ENCODE results near the gene TSPAN18.

The TSPAN18 gene

GRCh38 chr11:44973632-44974401, 247.1 kb downstream of the TSPAN18 start:
- TF ChIP-seq EZH2phosphoT487 (IDR thresholded peaks at IDR 0.05; ENCODE audit: low read depth) (no peak), CTCF (IDR thresholded peaks at IDR 0.05; ENCODE audit: low read depth, low read length) (no peak)
- H3K9me3 ChIP-seq (ENCODE audit: insufficient read depth, low read length), result no peaks in the 10 kb centered on the region
- no peaks in the 10 kb centered on the region for H3K36me3 ChIP-seq (replicated peaks; ENCODE audit: low read depth, low read length)
- no peak overlapping the region for H3K9ac ChIP-seq (ENCODE audit: low read length)
- H3K4me3 ChIP-seq (ENCODE audit: low read length), result no peak overlapping the region
- H3K4me1 ChIP-seq (ENCODE audit: low read length), result no peaks in the 10 kb centered on the region
- H3K79me2 ChIP-seq (ENCODE audit: low read length), result no peaks in the 10 kb centered on the region
- no peak overlapping the region for H3K4me2 ChIP-seq (ENCODE audit: low read length)
- no peak overlapping the region for H3K27ac ChIP-seq (ENCODE audit: low read length)
- H3K27me3 ChIP-seq (ENCODE audit: low read depth, low read length), result no peaks in the 10 kb centered on the region
- H4K20me1 ChIP-seq (ENCODE audit: insufficient read depth, low read length), result no peaks in the 10 kb centered on the region
- H2AFZ ChIP-seq (ENCODE audit: low read depth, low read length), result no peak overlapping the region

GRCh38 chr11:44974402-44975000, 247.7 kb downstream of the TSPAN18 start:
- Histone ChIP-seq H3K4me1 (ENCODE audit: low read length) (no peaks in the 10 kb centered on the region), H3K79me2 (ENCODE audit: low read length) (no peaks in the 10 kb centered on the region), H3K9ac (ENCODE audit: low read length) (no peak overlapping the region), H3K27ac (ENCODE audit: low read length) (no peak overlapping the region), H3K4me2 (ENCODE audit: low read length) (no peak overlapping the region), H3K9me3 (ENCODE audit: insufficient read depth, low read length) (no peaks in the 10 kb centered on the region), H3K27me3 (ENCODE audit: low read depth, low read length) (no peaks in the 10 kb centered on the region), H2AFZ (ENCODE audit: low read depth, low read length) (no peak overlapping the region), H3K36me3 (replicated peaks; ENCODE audit: low read depth, low read length) (no peaks in the 10 kb centered on the region), H3K4me3 (ENCODE audit: low read length) (no peak overlapping the region), H4K20me1 (ENCODE audit: insufficient read depth, low read length) (no peaks in the 10 kb centered on the region)
- TF ChIP-seq CTCF (IDR thresholded peaks at IDR 0.05; ENCODE audit: low read depth, low read length), result no peak
- TF ChIP-seq EZH2phosphoT487 (IDR thresholded peaks at IDR 0.05; ENCODE audit: low read depth), result no peak

GRCh38 chr11:44976576-44976975, 249.8 kb downstream of the TSPAN18 start:
- Histone ChIP-seq H2AFZ (ENCODE audit: low read depth, low read length) (no peak overlapping the region), H3K4me3 (ENCODE audit: low read length) (no peak overlapping the region), H3K27ac (ENCODE audit: low read length) (no peak overlapping the region), H3K9ac (ENCODE audit: low read length) (no peak overlapping the region), H3K4me1 (ENCODE audit: low read length) (no peaks in the 10 kb centered on the region), H3K27me3 (ENCODE audit: low read depth, low read length) (no peaks in the 10 kb centered on the region), H3K36me3 (replicated peaks; ENCODE audit: low read depth, low read length) (no peaks in the 10 kb centered on the region), H3K4me2 (ENCODE audit: low read length) (no peak overlapping the region), H3K79me2 (ENCODE audit: low read length) (no peaks in the 10 kb centered on the region), H3K9me3 (ENCODE audit: insufficient read depth, low read length) (no peaks in the 10 kb centered on the region), H4K20me1 (ENCODE audit: insufficient read depth, low read length) (no peaks in the 10 kb centered on the region)
- TF ChIP-seq CTCF (IDR thresholded peaks at IDR 0.05; ENCODE audit: low read depth, low read length) (no peak), EZH2phosphoT487 (IDR thresholded peaks at IDR 0.05; ENCODE audit: low read depth) (no peak)

GRCh38 chr11:44977493-44977984, 250.8 kb downstream of the TSPAN18 start:
- no peaks in the 10 kb centered on the region for H4K20me1 ChIP-seq (ENCODE audit: insufficient read depth, low read length)
- no peaks in the 10 kb centered on the region for H3K4me1 ChIP-seq (ENCODE audit: low read length)
- H3K9me3 ChIP-seq (ENCODE audit: insufficient read depth, low read length), result no peaks in the 10 kb centered on the region
- no peak overlapping the region for H3K27ac ChIP-seq (ENCODE audit: low read length)
- no peak overlapping the region for H3K9ac ChIP-seq (ENCODE audit: low read length)
- no peak overlapping the region for H3K4me2 ChIP-seq (ENCODE audit: low read length)
- no peak overlapping the region for H2AFZ ChIP-seq (ENCODE audit: low read depth, low read length)
- no peak overlapping the region for H3K4me3 ChIP-seq (ENCODE audit: low read length)
- TF ChIP-seq CTCF (IDR thresholded peaks at IDR 0.05; ENCODE audit: low read depth, low read length), result peak; percentile 24
- no peak for TF ChIP-seq EZH2phosphoT487 (IDR thresholded peaks at IDR 0.05; ENCODE audit: low read depth)
- no peaks in the 10 kb centered on the region for H3K36me3 ChIP-seq (replicated peaks; ENCODE audit: low read depth, low read length)
- no peaks in the 10 kb centered on the region for H3K27me3 ChIP-seq (ENCODE audit: low read depth, low read length)
- no peaks in the 10 kb centered on the region for H3K79me2 ChIP-seq (ENCODE audit: low read length)

Measured in OCI-LY3 (cell line).